Measurements from ENCODE around the gene VAC14. TPM values are rescaled to one million over a fixed set of nuclear protein-coding genes. Genes with fewer than 3 reads are reported as not detected.

VAC14 gene
- total RNA-seq, 4 donors from 2014 or later, result 44.0 to 106 (median 64.5) TPM

GRCh38 chr16:70749681-70750601 lies 51.0 kb downstream of the VAC14 start:
- no peak for DNase-seq
- H3K27ac ChIP-seq, result peak overlapping the region; percentile 62 to 85 (median 74)
- no peaks in the 10 kb centered on the region for H3K36me3 ChIP-seq
- H3K9me3 ChIP-seq, result no peaks in the 10 kb centered on the region
- no peaks in the 10 kb centered on the region for H3K27me3 ChIP-seq
- H3K4me1 ChIP-seq, result peaks cover 0 to 60% (median 20%) of the 10 kb centered on the region in 4 donors
- TF ChIP-seq POLR2A (IDR thresholded peaks at IDR 0.05) (no peak), CTCF (IDR thresholded peaks at IDR 0.05) (no peak)
- no peak overlapping the region for H3K4me3 ChIP-seq

- no peak for DNase-seq
- peaks cover 0 to 7% (median 0%) of the 10 kb centered on the region in 3 donors for H3K36me3 ChIP-seq
Measured at GRCh38 chr16:70749006-70749678, 51.8 kb downstream of the VAC14 start.

GRCh38 chr16:70747703-70748631 lies 53.0 kb downstream of the VAC14 start:
- Histone ChIP-seq H3K27ac (peak overlapping the region; percentile 17 to 85 (median 74)), H3K36me3 (peaks cover 0 to 19% (median 0%) of the 10 kb centered on the region in 3 donors), H3K27me3 (no peaks in the 10 kb centered on the region), H3K4me1 (peaks cover 0 to 60% (median 20%) of the 10 kb centered on the region in 4 donors), H3K4me3 (no peak overlapping the region), H3K9me3 (no peaks in the 10 kb centered on the region)
- TF ChIP-seq CTCF (IDR thresholded peaks at IDR 0.05) (no peak), POLR2A (IDR thresholded peaks at IDR 0.05) (no peak)
- DNase-seq, result no peak

More at GRCh38 chr16:70749006-70749678, 51.8 kb downstream of the VAC14 start:
- peaks cover 0 to 60% (median 20%) of the 10 kb centered on the region in 4 donors for H3K4me1 ChIP-seq
- H3K27ac ChIP-seq, result peak overlapping the region; percentile 62 to 85 (median 74)
- H3K27me3 ChIP-seq, result no peaks in the 10 kb centered on the region
- H3K4me3 ChIP-seq, result no peak overlapping the region
- H3K9me3 ChIP-seq, result no peaks in the 10 kb centered on the region
- no peak for TF ChIP-seq POLR2A (IDR thresholded peaks at IDR 0.05)
- TF ChIP-seq CTCF (IDR thresholded peaks at IDR 0.05), result no peak

GRCh38 chr16:70746708-70747424 lies 54.1 kb downstream of the VAC14 start:
- peak in 2 of 3 donors; percentile 81 to 86 for DNase-seq
- TF ChIP-seq CTCF (IDR thresholded peaks at IDR 0.05) (no peak), POLR2A (IDR thresholded peaks at IDR 0.05) (no peak)
- Histone ChIP-seq H3K4me3 (no peak overlapping the region), H3K27me3 (no peaks in the 10 kb centered on the region), H3K4me1 (peaks cover 0 to 52% (median 20%) of the 10 kb centered on the region in 4 donors), H3K9me3 (no peaks in the 10 kb centered on the region), H3K36me3 (peaks cover 0 to 20% (median 0%) of the 10 kb centered on the region in 3 donors), H3K27ac (peak overlapping the region; percentile 67 to 85 (median 74))

Data from Peyer's patch (tissue), 4 donors.